Measurements from ENCODE around the gene CEP112.

DNA sequence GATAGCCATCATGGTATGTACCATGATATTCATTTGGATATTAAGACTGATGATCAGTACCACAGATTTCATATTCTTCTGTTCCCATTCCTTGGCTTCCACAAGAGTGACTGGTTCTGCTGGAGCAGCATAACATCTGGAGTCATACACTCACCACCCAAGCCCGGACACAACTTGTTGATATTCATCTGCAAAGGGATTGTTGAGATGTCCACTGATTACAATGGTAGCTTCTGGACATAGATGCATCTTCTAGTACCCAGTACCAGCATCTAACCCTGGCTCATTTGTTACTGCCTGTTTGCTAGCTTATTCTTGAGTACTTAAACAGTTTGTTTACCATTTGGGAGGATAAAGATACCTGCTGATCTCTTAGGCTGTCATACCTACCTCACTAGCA is 394.8 kb downstream of the CEP112 start:
- no peak for TF ChIP-seq EZH2 (IDR thresholded peaks at IDR 0.05; ENCODE audit: low read length, missing control alignments)
- TF ChIP-seq, protein P1, sequence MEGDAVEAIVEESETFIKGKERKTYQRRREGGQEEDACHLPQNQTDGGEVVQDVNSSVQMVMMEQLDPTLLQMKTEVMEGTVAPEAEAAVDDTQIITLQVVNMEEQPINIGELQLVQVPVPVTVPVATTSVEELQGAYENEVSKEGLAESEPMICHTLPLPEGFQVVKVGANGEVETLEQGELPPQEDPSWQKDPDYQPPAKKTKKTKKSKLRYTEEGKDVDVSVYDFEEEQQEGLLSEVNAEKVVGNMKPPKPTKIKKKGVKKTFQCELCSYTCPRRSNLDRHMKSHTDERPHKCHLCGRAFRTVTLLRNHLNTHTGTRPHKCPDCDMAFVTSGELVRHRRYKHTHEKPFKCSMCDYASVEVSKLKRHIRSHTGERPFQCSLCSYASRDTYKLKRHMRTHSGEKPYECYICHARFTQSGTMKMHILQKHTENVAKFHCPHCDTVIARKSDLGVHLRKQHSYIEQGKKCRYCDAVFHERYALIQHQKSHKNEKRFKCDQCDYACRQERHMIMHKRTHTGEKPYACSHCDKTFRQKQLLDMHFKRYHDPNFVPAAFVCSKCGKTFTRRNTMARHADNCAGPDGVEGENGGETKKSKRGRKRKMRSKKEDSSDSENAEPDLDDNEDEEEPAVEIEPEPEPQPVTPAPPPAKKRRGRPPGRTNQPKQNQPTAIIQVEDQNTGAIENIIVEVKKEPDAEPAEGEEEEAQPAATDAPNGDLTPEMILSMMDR (conservative IDR thresholded peaks at IDR 0.05 in 1 of 2, IDR thresholded peaks at IDR 0.05 in 1 of 2; ENCODE audit: low read depth in 1 of 2, low read length in 2 of 2) = no peak

All from fibroblast of lung (primary cell).